HS-5 (cell line): ENCODE data around the gene SIL1.
"Not testable (repeated sequence)": the region's sequence is repeated elsewhere in the genome, so short reads cannot be mapped to it uniquely, and the experiment has no call there.

ENCODE experiments used
- DNase-seq: peaks from one replicate; pipeline ENCODE4 v3.0.0-alpha.2; 2012; ENCODE audit warnings: low read depth

SIL1 gene

DNA sequence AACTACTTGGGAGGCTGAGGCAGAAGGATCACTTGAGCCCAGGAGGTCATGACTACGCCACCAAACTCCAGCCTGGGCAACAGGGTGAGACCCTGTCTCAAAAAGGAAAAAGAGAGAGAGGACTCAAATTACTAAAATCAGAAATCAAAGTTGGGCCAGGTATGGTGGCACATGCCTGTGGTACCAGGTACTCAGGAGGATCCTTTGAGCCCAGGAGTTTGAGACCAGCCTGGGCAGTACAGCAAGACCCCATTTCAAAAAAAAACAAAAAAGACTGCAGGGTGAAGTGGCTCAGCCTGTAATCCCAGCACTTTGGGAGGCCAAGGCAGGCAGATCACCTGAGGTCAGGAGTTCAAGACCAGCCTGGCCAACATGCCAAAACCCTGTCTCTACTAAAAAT is 23.8 kb downstream of the SIL1 start:
- not testable (repeated sequence) for DNase-seq

DNA sequence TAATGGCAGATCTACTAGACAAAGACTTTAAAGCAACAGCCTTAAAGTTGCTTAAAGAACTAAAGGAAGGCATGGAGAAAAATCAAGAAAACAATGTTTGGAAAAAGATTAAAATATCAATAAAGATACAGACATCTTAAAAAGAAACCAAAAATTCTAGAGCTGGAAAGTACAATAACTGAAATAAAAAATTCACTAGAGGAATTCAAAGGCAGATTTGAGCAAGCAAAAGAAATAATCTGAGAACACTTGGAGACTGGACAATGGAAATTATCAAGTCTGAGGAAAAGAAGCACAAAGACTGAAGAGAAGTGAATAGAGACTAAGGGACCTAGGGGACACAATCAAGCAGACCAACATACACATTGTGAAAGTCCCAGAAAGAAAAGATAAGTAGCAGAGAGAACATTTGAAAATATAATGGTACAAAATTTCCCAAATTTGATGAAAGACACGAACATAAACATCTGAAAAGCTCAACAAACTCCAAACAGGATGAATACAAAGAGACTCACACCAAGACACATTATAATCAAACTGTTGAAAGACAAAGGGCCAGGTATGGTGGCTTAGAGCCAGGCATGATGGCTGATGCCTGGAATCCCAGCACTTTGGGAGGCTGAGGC is 26.3 kb downstream of the SIL1 start:
- no peak for DNase-seq

DNA sequence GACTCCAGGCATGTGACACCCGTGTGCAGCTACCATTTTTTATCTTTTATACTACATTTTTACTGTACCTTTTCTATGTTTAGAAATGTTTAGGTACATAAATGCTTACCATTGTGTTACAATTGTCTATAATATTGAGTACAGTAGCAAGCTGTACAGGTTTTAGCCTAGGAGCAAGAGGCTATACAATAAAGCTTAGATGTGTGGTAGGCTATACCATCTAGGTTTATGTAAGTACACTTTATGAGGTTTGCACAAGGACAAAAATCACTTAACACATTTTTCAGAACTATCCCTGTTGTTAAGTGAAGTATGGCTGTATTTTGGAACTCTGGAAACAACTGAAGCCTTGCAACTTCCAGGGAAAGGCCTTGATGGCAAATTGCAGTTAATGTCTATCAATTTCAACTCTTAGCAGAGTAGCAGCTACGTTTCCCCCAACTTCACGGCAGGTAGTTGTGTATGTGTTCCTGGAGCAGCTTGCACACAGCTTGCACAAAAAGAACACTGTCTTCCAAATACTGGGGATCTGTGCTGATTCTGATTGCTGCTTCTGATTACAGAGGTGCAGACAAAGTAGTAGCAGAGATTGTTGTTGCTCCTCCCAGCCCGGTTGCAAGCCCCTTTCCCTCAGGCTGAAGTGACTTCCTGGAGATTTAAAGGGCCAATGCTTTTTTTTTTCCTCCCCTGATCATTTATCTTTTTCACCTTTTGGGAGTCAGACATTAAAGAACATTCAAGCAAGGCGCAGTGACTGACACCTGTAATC is 30.0 kb downstream of the SIL1 start:
- no peak for DNase-seq

DNA sequence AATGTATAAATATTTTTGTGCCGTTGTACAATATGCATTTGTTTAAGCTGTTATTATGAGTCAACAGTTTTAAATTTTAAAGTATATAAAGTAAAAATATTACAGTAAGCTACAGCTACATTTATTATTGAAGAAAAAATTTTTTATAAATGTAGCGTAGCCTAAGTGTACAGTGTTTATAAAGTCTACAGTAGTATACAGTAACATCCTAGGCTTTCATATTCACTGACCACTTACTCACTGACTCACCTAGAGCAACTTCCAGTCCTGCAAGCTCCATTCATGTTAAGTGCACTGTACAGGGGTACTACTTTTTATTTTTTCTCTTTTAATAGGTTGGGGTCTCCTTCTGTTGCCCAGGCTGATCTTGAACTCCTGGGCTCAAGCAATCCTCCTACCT is 30.6 kb downstream of the SIL1 start:
- no peak for DNase-seq

DNA sequence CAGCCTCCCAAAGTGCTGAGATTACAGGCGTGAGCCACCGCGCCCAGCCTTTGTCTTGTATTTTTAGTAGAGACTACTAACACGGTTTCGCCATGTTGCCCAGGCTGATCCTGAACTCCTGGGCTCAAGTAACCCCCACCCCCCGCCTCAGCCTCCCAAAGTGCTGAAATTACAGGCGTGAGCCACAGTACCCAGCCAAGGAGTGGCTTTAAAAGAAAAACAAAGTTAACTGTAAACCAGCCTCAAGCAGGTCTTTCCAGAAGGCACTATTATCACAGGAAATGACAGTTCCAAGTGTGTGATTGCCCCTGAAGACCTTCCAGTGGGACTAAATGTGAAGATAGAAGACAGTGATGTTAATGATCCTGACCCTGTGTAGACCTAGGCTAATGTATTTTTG is 31.1 kb downstream of the SIL1 start:
- no peak for DNase-seq

DNA sequence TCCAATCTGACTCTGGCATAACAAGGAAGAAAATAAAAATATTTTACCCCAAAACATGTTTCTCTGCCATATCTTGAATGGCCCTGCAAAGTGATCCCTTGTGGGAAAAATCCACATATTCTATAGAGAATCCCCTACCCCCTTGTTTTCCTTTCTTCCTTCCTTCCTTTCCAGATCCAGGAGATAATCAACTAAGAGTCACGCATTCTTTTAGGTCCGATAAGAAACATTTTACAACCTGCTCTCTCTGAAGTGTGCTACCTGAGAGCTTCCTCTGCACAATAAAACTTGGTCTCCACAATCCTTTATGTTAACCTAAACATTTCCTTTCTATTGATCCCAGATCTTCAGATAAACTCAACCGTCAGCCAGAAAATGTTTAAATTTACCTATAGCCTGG is 33.3 kb downstream of the SIL1 start:
- not testable (repeated sequence) for DNase-seq

DNA sequence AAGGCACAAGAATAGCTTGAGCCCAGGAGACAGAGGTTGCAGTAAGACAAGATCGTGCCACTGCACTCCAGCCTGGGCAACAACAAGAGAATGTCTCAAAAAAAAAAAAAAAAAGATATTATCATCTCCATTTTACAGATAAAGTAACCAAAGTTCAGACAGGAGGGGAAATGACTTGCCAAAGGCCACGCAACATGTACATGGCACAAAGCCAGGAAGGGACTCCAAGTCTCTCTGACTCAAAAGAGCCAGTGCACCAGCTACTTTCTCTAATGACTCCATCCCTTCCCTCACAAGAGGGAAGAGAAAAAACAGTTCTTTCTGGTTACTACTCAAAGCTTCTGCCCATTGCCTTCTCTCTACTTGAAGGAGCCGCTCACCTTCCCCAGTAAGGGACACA is 34.1 kb downstream of the SIL1 start:
- DNase-seq = no peak

DNA sequence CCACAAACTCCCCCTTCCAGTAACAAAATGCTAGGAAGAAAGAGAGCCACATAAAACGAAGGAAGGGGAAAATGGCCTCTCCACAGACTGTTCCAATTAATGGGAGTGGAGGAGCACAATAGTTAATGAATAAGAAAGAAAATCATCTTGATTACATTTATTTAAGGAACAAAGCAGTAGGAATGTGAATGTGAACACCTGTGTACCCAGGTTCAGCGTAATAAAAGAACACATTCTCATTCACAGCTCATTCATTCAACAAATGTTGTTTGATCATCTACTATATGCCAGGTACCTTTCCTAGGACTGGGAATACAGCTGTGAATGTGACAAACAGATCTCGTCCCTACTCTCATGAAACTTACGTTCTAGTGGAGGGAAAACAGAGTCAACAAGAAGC is 35.7 kb downstream of the SIL1 start:
- no peak for DNase-seq

DNA sequence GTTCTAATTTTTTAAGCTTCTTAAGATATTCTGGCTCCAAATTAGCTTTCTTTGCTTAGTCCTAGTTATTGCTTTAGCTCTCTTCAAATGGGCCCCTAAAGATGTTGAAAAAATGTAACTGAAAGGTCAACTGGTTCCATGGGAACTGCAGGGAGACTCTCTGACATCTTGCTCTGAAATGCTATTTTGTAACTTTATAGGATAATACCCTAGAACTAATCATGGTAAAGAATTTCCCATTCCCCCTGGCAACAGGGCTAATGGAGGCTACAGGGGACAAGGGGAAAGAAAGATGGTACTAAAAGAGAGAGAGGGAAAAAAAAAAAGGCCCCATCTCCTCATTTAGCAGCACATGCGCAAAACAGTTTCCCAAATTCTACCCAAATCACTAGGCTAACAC is 39.4 kb downstream of the SIL1 start:
- DNase-seq = no peak

DNA sequence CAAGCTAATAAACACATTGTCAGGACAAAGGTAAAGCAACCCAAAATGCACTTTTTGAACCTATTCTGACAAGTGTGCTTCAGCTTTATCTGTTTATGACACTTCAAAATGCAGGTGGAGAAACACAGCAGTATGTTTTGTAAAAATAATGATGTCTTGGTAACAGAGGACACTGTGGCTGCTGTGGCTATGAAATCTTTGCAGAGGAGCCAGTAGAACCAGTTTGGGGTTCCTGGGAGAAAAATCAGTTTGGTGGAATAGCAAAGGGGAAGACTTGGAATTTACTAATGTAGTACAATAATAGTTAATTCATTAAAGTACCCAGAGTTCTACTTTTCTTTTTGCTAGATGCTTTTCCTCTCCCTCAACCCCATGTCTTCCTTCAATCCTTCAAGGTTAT is 40.6 kb downstream of the SIL1 start:
- DNase-seq = no peak

DNA sequence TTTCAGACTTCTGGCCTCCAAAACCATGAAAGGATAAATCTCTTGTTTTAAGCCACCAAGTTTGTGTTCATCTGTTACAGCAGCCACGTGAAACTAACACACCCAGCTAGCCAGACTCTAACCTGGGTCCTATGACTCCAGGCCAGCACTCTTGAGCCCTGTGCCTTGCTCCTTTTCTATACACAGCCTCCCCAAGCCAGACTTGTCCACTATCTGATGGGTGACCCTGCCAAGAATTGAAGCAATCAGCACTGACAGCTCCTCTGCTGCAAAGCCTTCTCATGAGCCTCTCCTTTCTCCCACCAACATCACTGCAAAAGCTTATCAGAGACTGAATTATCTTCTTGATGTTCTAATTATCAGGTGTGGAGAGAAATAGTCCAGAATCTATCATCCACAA is 41.4 kb downstream of the SIL1 start:
- no peak for DNase-seq

DNA sequence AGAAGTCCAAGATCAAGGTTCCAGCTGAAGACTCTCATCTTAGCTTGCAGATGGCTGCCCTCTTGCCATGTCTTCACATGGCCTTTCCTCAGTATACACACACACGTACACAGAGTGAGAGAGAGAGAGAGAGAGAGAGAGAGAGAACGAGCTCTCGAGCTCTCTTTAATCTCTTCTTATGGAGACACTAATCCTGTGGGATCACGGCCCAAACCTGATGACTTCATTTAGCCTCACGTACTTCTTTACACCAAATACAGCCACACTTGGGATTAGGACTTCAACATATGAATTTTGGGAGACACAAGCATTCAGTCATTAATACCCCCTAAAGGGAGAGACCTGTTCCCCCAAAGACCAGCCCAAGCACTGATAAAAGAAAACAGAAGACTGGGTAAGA is 42.8 kb downstream of the SIL1 start:
- DNase-seq = no peak

DNA sequence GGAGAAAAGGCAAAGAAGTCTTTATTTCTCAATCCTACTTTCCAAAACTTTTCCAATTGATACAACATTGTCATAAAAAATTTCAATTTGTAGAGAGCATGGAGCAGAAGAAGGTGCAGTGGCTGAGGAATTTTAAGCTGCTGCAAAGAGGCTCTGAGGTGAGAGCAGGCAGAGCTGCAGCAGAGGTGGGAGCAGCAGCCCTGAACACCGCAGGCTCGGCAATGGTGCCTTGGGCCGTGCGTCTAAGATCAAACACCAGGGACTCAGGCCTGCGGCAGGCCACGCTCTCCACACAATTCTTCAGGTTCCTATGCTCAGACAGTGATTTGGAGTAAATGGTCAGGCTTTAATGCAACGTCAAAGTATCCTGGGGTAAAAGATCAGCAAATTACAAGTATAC is 46.3 kb downstream of the SIL1 start:
- no peak for DNase-seq

DNA sequence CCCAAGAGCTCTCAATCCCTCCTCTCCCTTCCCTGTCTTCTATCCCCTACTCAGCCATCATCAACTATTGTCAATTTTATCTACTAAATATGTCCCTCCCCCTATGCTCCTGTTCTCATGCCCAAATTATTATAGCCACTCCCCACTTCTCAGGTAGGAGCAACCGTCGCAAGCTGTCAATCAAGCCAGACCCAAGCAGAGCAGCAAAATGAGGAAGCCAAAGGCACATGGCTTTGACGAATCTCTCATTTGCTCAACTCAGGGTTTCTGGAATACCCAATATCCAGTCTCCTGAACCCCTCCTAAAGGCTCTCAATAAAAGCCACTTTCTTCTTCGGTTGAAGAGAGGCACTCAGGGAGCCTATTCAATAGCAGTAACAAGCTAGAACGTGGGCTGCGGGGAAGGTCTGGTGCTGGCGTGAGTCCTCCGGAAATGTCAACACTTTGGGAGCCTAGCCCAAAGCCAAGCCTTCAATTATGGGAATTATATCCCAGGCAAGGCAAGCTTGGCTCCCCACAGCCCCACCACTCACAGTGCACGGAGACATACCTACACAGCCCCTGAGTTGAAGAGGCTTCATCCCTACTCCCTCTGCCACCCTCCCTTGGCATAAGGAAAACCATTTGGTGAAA is 47.7 kb downstream of the SIL1 start:
- no peak for DNase-seq

DNA sequence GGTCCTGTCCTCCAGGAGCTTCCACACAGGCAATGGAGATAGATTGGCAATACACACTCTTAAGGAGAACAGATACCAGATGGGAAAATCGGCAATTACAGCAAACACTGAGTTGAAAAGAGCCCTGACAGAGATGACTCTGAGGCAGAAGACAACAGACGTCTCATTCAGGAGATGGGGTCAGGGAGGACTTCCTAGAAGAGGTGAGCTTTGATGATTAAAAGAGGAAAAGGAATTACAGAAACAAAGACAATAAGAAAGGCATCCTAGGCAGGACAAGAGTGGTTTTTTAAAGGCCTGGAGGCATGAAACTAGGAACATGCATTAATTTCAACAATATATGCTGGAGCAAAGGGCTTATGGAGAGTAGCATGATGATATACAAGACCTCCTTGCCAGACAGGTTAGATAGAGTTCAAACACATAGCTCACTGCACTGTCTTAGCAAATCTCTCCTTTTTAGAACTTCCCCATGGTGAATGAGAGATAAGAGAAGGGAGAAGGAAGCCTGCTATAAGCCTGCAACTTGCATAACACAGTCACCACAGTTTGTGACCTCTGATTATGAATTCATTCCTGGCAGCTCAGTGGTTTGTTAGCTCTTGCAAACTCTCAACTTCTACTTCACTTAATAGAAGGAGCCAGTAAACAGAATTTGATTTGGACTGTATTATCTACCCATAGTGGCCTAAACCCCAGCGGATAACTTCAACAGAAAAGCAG is 48.5 kb downstream of the SIL1 start:
- no peak for DNase-seq

DNA sequence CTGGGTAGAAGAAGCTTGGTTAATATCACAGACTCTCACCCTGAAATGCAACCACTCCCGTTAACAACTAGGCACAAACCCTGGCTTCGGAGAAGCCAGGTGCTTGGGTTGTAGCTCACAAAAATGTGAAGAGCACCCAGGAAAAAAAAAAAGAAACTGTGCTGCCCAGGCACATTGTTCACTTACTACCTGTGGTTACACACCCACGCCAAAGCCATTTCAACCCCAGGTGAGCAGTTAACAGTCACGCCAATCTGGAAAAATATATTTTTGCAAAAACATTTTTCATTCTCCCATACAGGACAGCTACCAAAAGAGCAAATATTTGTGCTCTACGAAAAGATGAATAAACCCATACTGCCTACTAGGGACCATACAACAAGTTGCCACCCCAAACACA is 49.2 kb downstream of the SIL1 start:
- DNase-seq = no peak

DNA sequence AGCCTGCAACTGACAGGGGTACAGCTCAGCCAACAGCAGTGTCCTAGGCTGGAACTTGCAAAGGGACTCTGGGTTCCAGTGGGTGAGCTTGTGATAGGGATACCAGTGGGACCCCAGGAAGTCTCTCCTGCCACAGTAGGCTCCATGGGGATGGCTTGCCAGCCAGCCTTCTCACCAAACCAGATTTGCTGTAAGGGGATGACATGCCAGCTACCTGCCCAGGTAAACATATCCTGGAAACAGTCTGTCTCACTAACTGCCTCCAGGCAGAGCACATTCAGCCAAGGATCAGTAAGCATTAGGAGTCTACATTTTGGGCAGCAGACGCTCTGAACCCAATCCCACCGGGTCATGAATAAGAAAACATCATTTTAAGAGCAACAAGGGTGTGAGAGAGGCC is 49.9 kb downstream of the SIL1 start:
- DNase-seq = no peak

DNA sequence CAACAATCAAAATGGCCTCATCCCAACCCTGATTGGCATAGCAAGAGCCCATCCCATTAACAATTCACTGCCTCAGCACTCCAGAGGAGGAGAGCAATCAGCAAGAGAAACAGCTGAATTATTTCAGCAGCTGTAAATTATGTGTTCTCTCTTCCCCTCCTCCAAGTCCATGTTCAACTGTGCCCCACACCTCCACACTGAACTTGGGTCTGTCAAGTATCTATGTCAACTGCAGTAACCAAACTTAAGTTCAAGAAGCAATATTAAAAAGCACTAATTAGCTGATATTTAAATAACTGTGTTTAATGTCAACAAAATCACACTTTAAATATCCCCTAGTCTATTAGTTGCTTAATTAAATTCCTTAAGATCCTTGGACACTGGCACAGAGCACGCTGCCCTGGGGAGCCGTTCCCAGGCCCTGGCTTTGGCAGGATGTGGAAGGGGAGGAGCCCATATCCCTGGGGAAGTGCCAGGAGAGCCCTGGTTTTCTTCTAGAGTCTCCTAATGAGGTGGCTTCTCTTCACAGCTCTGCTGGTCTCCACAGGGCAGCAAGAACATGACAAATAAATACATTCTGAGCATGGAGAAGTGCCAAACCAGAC is 50.6 kb downstream of the SIL1 start:
- no peak for DNase-seq

DNA sequence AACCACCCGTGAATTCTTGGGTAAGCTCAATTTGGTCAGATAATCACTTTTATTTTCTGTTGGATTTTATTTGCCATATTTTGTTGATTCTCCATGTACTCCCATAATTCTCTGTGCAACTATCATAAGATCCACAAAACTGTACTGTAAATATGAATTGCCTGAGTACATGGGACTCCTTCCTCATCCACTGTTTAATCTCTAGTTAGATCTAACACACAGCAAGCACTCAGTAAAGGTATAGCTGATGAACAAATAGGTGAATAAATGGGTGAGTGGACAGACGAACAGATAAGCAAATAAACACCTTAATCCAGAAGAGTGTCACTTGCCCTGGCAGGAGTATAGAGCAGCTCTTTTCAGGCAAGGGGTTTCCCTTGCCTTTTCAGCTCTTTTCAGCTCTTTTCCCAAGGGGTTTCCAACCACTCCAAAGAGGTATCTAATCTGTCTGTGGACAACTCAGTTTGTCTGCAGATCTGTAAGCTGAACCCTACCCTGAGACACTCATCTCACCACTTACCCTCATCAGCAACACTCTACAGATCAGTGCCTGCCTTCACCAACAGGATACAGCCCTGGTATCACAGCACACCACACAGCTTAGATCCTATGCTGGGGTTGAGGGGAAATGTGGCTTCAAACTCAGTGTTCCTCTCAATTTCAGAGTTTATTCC is 51.2 kb downstream of the SIL1 start:
- no peak for DNase-seq

DNA sequence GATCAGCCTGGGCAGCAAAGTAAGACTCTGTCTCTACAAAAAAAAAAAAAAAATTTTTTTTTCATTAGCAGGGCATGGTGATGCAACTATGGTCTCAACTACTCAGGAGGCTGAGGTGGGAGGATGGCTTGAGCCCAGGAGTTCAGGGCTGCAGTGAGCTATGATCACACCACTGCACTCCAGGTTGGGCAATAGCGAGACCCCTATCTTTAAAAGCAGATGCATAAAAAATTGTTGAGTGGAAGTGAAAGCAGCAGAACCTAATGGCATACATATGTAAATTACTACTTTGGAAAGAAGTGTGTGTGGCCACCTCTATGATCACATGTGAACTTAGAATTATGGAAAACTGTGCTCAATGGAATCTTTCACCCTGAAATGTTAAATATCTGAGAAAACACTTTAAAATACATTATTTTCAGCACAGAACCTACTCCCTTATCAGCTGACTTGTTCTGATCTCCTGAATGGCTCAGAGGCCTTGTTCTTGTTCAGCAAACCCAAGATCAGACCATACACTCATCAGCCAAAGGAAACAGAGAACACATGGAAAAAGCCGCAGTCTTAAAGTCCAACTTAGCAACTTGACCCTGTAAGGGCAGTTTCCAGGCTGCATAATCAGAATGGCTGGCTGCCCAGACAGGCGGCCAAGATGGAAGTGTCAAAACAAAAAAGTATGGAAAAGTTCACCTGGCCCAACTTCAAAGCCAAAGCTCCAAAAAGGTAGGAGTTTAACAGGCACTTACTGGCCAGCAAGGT is 56.5 kb downstream of the SIL1 start:
- DNase-seq = no peak

DNA sequence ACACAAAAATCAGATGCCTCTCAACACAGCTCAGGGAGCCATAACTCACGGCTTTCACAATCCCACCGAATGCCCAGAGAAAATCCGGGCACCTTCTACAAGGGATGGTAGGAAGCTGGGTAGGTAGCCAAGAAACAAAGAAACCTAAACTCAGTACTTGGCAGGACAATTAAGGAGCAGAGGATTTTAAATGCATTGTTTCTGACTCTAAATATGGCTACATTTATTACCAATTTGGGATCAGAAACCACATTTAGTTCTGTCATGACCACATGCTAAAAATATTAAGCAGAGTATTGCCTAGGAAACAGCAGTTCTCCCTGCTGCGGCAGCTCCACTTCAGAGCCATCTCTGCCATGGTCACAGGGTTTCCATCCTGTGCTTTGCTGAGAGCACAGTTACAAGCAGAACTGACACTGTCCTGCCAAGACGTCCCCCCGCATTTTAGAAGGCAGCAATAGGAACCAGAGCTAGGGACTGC is 57.5 kb downstream of the SIL1 start:
- DNase-seq = no peak
